Activated T-cell treated with anti-CD3 and anti-CD28 coated beads, Interleukin-2, amount 50 U/mL, for 24 hours (primary cell): ENCODE results near the gene OR4D10.
"Not testable (repeated sequence)": the region's sequence is repeated elsewhere in the genome, so short reads cannot be mapped to it uniquely, and the experiment has no call there.

ENCODE experiments used
- DNase-seq: peaks from one replicate; pipeline ENCODE4 v3.0.0-alpha.2; 2020
- H3K27ac Mint-ChIP-seq: 2 replicates; pipeline ENCODE4 v1.8.0; 2020; ENCODE audit warnings: mild to moderate bottlenecking, mixed read lengths
- H3K27me3 Mint-ChIP-seq: 2 replicates; pipeline ENCODE4 v1.8.0; 2020; ENCODE audit warnings: mixed read lengths
- H3K36me3 Mint-ChIP-seq: 2 replicates; pipeline ENCODE4 v1.8.0; 2020; ENCODE audit warnings: low read depth, mixed read lengths
- H3K4me1 Mint-ChIP-seq: 2 replicates; pipeline ENCODE4 v1.8.0; 2020; ENCODE audit warnings: low read depth, mixed read lengths
- H3K4me3 Mint-ChIP-seq: 2 replicates; pipeline ENCODE4 v1.8.0; 2020; ENCODE audit warnings: mild to moderate bottlenecking, moderate library complexity, mixed read lengths
- H3K9me3 Mint-ChIP-seq: 2 replicates; pipeline ENCODE4 v1.8.0; 2020; ENCODE audit warnings: mixed read lengths

OR4D10 gene

GRCh38 chr11:59473015-59473414, at the start of gene OR4D10:
OR4D10 (plus strand) TSS chr11:59473315; CDS start chr11:59477430, 4,115 bp downstream.
- H3K36me3 Mint-ChIP-seq = no peaks in the 10 kb centered on the region
- no peaks in the 10 kb centered on the region for H3K9me3 Mint-ChIP-seq
- H3K4me3 Mint-ChIP-seq = no peak within 1 kb of the TSS
- no peak for DNase-seq
- no peak within 1 kb of the TSS for H3K27ac Mint-ChIP-seq
- no peaks in the 10 kb centered on the region for H3K4me1 Mint-ChIP-seq
- H3K27me3 Mint-ChIP-seq = peaks cover 17% of the 10 kb centered on the region

GRCh38 chr11:59423835-59424234, 49.3 kb upstream of the OR4D10 start:
- no peaks in the 10 kb centered on the region for H3K4me1 Mint-ChIP-seq
- no peaks in the 10 kb centered on the region for H3K36me3 Mint-ChIP-seq
- H3K27me3 Mint-ChIP-seq = peaks cover 3% of the 10 kb centered on the region
- no peaks in the 10 kb centered on the region for H3K9me3 Mint-ChIP-seq
- no peak overlapping the region for H3K27ac Mint-ChIP-seq
- no peak for DNase-seq
- H3K4me3 Mint-ChIP-seq = no peak overlapping the region

- no peak for DNase-seq
- Mint-ChIP-seq H3K27me3 (peaks cover 2% of the 10 kb centered on the region), H3K4me1 (no peaks in the 10 kb centered on the region), H3K4me3 (no peak overlapping the region), H3K27ac (no peak overlapping the region), H3K9me3 (no peaks in the 10 kb centered on the region), H3K36me3 (no peaks in the 10 kb centered on the region)
Observed at GRCh38 chr11:59425131-59425530, 48.0 kb upstream of the OR4D10 start.

GRCh38 chr11:59426361-59427067, 46.6 kb upstream of the OR4D10 start, which contains the start of gene OR5A2:
OR5A2 (minus strand) TSS chr11:59426413; CDS start chr11:59422953, 3,460 bp downstream.
- Mint-ChIP-seq H3K9me3 (no peaks in the 10 kb centered on the region), H3K27ac (no peak within 1 kb of the TSS), H3K36me3 (no peaks in the 10 kb centered on the region), H3K4me3 (no peak within 1 kb of the TSS), H3K27me3 (peaks cover 7% of the 10 kb centered on the region), H3K4me1 (no peaks in the 10 kb centered on the region)
- no peak for DNase-seq

GRCh38 chr11:59427068-59427382, 46.1 kb upstream of the OR4D10 start:
- Mint-ChIP-seq H3K4me1 (no peaks in the 10 kb centered on the region), H3K27ac (no peak overlapping the region), H3K9me3 (no peaks in the 10 kb centered on the region), H3K4me3 (no peak overlapping the region), H3K36me3 (no peaks in the 10 kb centered on the region), H3K27me3 (peaks cover 12% of the 10 kb centered on the region)
- no peak for DNase-seq

GRCh38 chr11:59429924-59430516, 43.1 kb upstream of the OR4D10 start:
- Mint-ChIP-seq H3K4me1 (no peaks in the 10 kb centered on the region), H3K36me3 (no peaks in the 10 kb centered on the region), H3K27me3 (peaks cover 18% of the 10 kb centered on the region), H3K9me3 (no peaks in the 10 kb centered on the region), H3K27ac (no peak overlapping the region), H3K4me3 (no peak overlapping the region)
- no peak for DNase-seq

- no peaks in the 10 kb centered on the region for H3K9me3 Mint-ChIP-seq
- peaks cover 16% of the 10 kb centered on the region for H3K27me3 Mint-ChIP-seq
- no peak for DNase-seq
- H3K4me1 Mint-ChIP-seq = no peaks in the 10 kb centered on the region
- H3K36me3 Mint-ChIP-seq = no peaks in the 10 kb centered on the region
- H3K27ac Mint-ChIP-seq = no peak within 1 kb of the TSS
- H3K4me3 Mint-ChIP-seq = no peak within 1 kb of the TSS
Observed at GRCh38 chr11:59436169-59436568, 36.9 kb upstream of the OR4D10 start, which contains the start of gene OR5A1. OR5A1 (plus strand) TSS chr11:59436469; CDS start chr11:59443169, 6,700 bp downstream.

GRCh38 chr11:59437770-59438169, 35.3 kb upstream of the OR4D10 start:
- H3K27me3 Mint-ChIP-seq = peaks cover 5% of the 10 kb centered on the region
- H3K27ac Mint-ChIP-seq = no peak overlapping the region
- no peak overlapping the region for H3K4me3 Mint-ChIP-seq
- no peak for DNase-seq
- H3K9me3 Mint-ChIP-seq = no peaks in the 10 kb centered on the region
- no peaks in the 10 kb centered on the region for H3K4me1 Mint-ChIP-seq
- no peaks in the 10 kb centered on the region for H3K36me3 Mint-ChIP-seq

- H3K9me3 Mint-ChIP-seq, H3K27me3 Mint-ChIP-seq, H3K27ac Mint-ChIP-seq, DNase-seq, H3K4me1 Mint-ChIP-seq, H3K36me3 Mint-ChIP-seq, H3K4me3 Mint-ChIP-seq: not testable (repeated sequence)
Observed at GRCh38 chr11:59445624-59446023, 27.5 kb upstream of the OR4D10 start.

GRCh38 chr11:59448484-59448883, 24.6 kb upstream of the OR4D10 start:
- no peak overlapping the region for H3K4me3 Mint-ChIP-seq
- H3K4me1 Mint-ChIP-seq = no peaks in the 10 kb centered on the region
- peaks cover 7% of the 10 kb centered on the region for H3K9me3 Mint-ChIP-seq
- H3K27me3 Mint-ChIP-seq = peaks cover 10% of the 10 kb centered on the region
- H3K36me3 Mint-ChIP-seq = no peaks in the 10 kb centered on the region
- no peak overlapping the region for H3K27ac Mint-ChIP-seq
- no peak for DNase-seq

GRCh38 chr11:59456661-59457060, 16.5 kb upstream of the OR4D10 start, which contains the start of gene OR4D6:
OR4D6 (plus strand) TSS chr11:59456961; CDS start chr11:59456961, 0 bp downstream.
- Mint-ChIP-seq H3K27ac (no peak within 1 kb of the TSS), H3K9me3 (no peaks in the 10 kb centered on the region), H3K4me3 (no peak within 1 kb of the TSS), H3K27me3 (peaks cover 22% of the 10 kb centered on the region), H3K36me3 (no peaks in the 10 kb centered on the region), H3K4me1 (no peaks in the 10 kb centered on the region)
- DNase-seq = no peak

- no peaks in the 10 kb centered on the region for H3K36me3 Mint-ChIP-seq
- no peaks in the 10 kb centered on the region for H3K4me1 Mint-ChIP-seq
Observed at GRCh38 chr11:59459916-59460315, 13.2 kb upstream of the OR4D10 start.

GRCh38 chr11:59463190-59463641, 9.9 kb upstream of the OR4D10 start:
- Mint-ChIP-seq H3K27ac (no peak overlapping the region), H3K36me3 (no peaks in the 10 kb centered on the region), H3K27me3 (peaks cover 43% of the 10 kb centered on the region), H3K9me3 (no peaks in the 10 kb centered on the region), H3K4me3 (no peak overlapping the region), H3K4me1 (no peaks in the 10 kb centered on the region)
- no peak for DNase-seq

More at GRCh38 chr11:59459916-59460315, 13.2 kb upstream of the OR4D10 start:
- no peak overlapping the region for H3K27ac Mint-ChIP-seq
- peaks cover 41% of the 10 kb centered on the region for H3K27me3 Mint-ChIP-seq
- no peak for DNase-seq
- no peak overlapping the region for H3K4me3 Mint-ChIP-seq
- no peaks in the 10 kb centered on the region for H3K9me3 Mint-ChIP-seq

GRCh38 chr11:59475176-59475575, 2.1 kb downstream of the OR4D10 start:
- H3K27me3 Mint-ChIP-seq = peaks cover 21% of the 10 kb centered on the region
- no peak overlapping the region for H3K4me3 Mint-ChIP-seq
- H3K36me3 Mint-ChIP-seq = no peaks in the 10 kb centered on the region

GRCh38 chr11:59479906-59480305, 6.8 kb downstream of the OR4D10 start:
- H3K27ac Mint-ChIP-seq = no peak overlapping the region
- no peak for DNase-seq
- H3K4me1 Mint-ChIP-seq = no peaks in the 10 kb centered on the region
- no peak overlapping the region for H3K4me3 Mint-ChIP-seq
- H3K36me3 Mint-ChIP-seq = no peaks in the 10 kb centered on the region
- H3K9me3 Mint-ChIP-seq = no peaks in the 10 kb centered on the region
- H3K27me3 Mint-ChIP-seq = peaks cover 16% of the 10 kb centered on the region

More at GRCh38 chr11:59475176-59475575, 2.1 kb downstream of the OR4D10 start:
- Mint-ChIP-seq H3K27ac (no peak overlapping the region), H3K9me3 (no peaks in the 10 kb centered on the region), H3K4me1 (no peaks in the 10 kb centered on the region)
- no peak for DNase-seq
